ENCODE measurements around the gene NID2.

NID2 gene

GRCh38 chr14:52080158-52080800 lies 11.4 kb upstream of the NID2 start:
- no peak for DNase-seq

- no peak for DNase-seq
Measured at GRCh38 chr14:52079239-52079959, 10.5 kb upstream of the NID2 start.

GRCh38 chr14:52078721-52079120 lies 9.9 kb upstream of the NID2 start:
- no peak for DNase-seq

- no peak for DNase-seq
Measured at GRCh38 chr14:52078095-52078531, 9.3 kb upstream of the NID2 start.

- DNase-seq = no peak
Measured at GRCh38 chr14:52077256-52077979, 8.6 kb upstream of the NID2 start.

GRCh38 chr14:52076334-52076733 lies 7.5 kb upstream of the NID2 start:
- DNase-seq = no peak

- no peak for DNase-seq
Measured at GRCh38 chr14:52075371-52075770, 6.5 kb upstream of the NID2 start.

- DNase-seq = no peak
Measured at GRCh38 chr14:52073251-52073650, 4.4 kb upstream of the NID2 start.

GRCh38 chr14:52072266-52072780 lies 3.5 kb upstream of the NID2 start:
- DNase-seq = no peak

GRCh38 chr14:52071675-52072074 lies 2.8 kb upstream of the NID2 start:
- no peak for DNase-seq

- DNase-seq = no peak
Measured at GRCh38 chr14:52070051-52070431, 1.2 kb upstream of the NID2 start.

GRCh38 chr14:52069307-52070050 lies 620 bp upstream of the NID2 start:
- DNase-seq = no peak

- no peak for DNase-seq
Measured at GRCh38 chr14:52067873-52068614, 815 bp downstream of the NID2 start.

- no peak for DNase-seq
Measured at GRCh38 chr14:52064174-52064573, 4.7 kb downstream of the NID2 start.

GRCh38 chr14:52063052-52063462 lies 5.8 kb downstream of the NID2 start:
- DNase-seq = no peak

GRCh38 chr14:52061890-52062289 lies 7.0 kb downstream of the NID2 start:
- no peak for DNase-seq

- no peak for DNase-seq
Measured at GRCh38 chr14:52061390-52061789, 7.5 kb downstream of the NID2 start.

GRCh38 chr14:52060080-52060479 lies 8.8 kb downstream of the NID2 start:
- DNase-seq = no peak

- DNase-seq = no peak
Measured at GRCh38 chr14:52059649-52060048, 9.2 kb downstream of the NID2 start.

GRCh38 chr14:52058341-52058740 lies 10.5 kb downstream of the NID2 start:
- no peak for DNase-seq

- DNase-seq = no peak
Measured at GRCh38 chr14:52055167-52055566, 13.7 kb downstream of the NID2 start.

- DNase-seq = no peak
Measured at GRCh38 chr14:52054678-52055077, 14.2 kb downstream of the NID2 start.
